CD4-positive, alpha-beta T cell treated with Interleukin-6 at 100 ng/mL for 8 hours (primary cell): ENCODE results near the gene ACTL6A.

Experiments
- DNase-seq: peaks from one replicate; pipeline ENCODE4 v3.0.0-alpha.2; 2020; ENCODE audit warnings: mixed read lengths, low spot score

ACTL6A gene

DNA sequence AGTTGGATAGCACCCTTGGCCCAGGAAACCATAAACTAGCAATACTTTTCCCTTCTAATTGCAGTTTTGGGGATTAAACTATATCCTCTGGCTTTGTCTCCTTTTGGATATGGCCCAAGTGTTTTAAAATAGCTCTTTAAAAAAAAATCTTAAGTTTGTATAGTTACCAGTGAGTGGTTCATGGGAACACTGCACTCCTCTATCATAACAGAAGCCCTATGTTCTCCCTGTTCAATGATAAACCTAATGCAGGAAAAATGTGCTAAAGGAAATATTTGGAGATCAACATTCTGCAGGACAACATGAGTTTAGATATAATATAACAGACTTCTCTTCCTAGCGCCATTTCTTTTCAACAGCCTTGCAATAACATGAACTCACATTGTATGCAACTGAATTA lies 28.6 kb downstream of the ACTL6A start:
- DNase-seq = no peak

DNA sequence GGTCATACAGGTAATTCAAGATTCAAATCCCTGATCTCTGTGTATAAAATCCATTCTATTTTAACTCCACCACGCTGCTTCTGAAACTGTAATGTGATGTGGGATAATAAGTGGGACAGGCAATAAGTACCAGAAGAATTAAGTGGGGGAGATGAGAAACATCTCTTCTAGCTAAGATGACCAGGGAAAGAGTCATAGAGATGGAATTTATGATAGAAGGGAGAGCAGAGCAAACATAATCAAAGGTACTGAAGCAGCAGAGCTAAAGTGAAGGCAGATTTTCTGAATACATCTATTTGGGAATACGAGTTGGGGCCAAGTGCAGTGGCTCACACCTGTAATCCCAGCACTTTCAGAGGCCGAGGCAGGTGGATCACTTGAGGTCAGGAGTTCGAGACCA lies 36.8 kb downstream of the ACTL6A start:
- DNase-seq = no peak

GRCh38 chr3:179603321-179603720 lies 40.6 kb downstream of the ACTL6A start:
- no peak for DNase-seq

- DNase-seq = no peak
These were observed 41.1 kb downstream of the ACTL6A start for GRCh38 chr3:179603831-179604230.

DNA sequence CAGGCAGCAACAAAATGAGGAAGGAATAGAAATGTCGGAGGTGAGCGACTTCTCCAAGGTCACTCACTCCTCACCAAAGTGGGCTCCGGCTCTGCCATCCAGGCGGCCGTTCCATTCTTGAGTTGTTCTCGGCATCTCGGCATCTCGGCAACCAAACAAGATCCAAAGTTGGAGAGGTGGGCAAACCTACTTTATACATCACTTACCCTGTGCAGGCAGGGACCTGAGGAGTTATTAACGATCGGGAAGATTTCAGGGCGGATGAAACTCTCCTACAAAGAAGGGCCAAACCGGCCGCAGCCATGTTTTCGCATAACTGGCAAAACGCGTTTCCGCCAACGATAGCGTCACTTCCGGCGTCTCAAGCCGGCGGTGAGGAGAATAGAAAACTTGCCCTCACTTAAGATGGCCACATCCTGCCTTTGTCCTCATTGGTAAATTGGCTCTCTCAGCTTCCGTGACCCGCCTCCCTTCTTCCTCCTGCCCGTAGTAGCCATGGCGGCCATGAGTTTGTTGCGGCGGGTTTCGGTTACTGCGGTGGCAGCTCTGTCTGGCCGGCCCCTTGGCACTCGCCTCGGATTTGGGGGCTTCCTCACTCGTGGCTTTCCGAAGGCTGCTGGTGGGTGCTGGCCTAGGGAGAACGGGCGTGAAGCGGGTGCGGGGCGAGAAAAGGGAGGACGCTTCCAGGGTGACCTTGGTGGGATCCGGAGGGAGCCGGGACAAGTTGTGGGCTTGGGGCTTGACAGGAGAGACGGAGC lies 41.8 kb downstream of the ACTL6A start, which contains the start of the genes MRPL47 and NDUFB5:
MRPL47 (minus strand) TSS at position 318 of the 758 bp plus-strand sequence; CDS start at position 304, 14 bp downstream.
NDUFB5 (plus strand) TSS at position 474 of the 758 bp plus-strand sequence; CDS start at position 496, 22 bp downstream.
- peak; percentile 92 for DNase-seq

DNA sequence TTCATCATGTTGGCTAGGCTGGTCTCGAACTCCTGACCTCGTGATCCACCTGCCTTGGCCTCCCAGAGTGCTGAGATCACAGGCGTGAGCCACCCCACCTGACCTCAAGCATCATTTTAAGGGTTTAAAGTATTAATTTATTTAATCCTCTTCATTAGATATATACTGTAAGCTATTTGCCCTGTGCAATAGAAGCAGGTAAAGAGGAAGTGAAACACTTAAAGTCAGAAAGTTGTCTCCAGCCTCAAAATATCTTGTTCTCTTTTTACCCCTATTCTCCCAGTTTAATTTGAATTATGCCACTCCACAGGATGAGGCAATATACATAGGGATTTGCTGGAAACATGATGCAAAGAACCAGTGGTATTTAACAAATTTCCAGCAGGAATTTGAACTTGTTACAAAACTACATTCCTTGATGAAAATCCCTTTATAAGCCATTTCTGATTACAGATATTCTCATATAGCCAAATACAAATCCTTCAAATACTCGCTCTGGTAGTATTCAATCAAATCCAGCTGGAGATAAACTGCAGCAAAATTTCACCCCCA lies 43.9 kb downstream of the ACTL6A start:
- DNase-seq = no peak

GRCh38 chr3:179608931-179609720 lies 46.4 kb downstream of the ACTL6A start:
- no peak for DNase-seq

GRCh38 chr3:179610066-179610465 lies 47.3 kb downstream of the ACTL6A start:
- no peak for DNase-seq

DNA sequence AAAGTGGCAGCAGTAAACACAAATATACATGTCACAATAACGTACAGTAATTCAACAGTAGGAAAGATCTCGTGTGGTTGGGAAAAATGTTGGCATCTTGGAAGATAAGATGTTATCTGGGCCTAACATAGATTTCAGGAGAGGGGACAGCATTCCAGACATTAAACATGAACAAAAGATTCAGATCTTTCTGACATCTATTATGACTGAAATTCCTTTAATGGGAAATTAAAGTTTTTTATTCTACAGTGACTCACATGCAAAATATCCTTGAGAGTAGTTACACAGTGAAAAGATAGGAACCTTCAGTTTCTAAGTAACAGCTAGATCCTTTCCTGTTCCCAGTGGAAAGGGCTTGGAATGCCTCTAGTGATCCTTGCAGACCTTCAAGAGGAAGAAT lies 51.1 kb downstream of the ACTL6A start:
- DNase-seq = no peak

- no peak for DNase-seq
These were observed 52.9 kb downstream of the ACTL6A start for GRCh38 chr3:179615458-179616173.

DNA sequence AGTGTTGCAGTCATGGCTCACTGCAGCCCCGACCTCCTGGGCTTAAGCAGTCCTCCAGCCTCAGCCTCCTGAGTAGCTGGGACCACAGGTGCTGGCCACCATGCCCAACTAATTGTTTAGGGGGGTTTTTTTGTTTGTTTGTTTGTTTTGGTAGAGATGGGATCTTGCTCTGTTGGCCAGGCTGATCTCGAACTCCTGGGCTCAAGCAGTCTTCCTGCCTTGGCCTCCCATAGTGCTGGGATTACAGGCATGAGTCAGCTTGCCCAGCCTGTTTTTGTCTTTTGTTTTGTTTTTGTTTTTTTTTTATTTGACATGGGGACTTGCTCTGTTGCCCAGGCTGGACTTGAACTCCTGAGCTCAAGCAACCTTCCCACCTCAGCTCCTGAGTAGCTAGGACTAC lies 59.3 kb downstream of the ACTL6A start:
- DNase-seq = no peak

DNA sequence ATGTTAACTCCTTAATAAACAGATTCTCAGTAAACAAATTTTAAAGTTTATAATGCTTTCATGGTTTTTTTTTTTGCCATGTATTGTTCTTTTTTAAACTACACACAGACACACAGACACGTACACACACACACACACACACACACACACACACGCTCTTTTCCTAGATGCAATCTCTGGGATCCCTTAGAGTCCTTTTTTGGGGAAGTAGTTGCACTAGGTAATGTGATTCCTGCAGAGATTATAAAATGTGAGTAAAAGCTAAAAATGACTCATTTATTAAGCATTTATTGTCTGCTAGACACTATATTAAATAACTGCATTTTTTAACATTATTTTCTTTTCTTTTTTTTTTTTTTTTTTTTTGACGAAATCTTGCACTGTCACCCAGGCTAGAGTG lies 61.7 kb downstream of the ACTL6A start:
- no peak for DNase-seq

- DNase-seq = no peak
These were observed 68.2 kb downstream of the ACTL6A start for GRCh38 chr3:179630753-179631451.
